ENCODE measurements around the gene FBXL16. TPM values are rescaled to one million over a fixed set of nuclear protein-coding genes. Genes with fewer than 3 reads are reported as not detected.

FBXL16 gene
- total and polyA plus RNA-seq, 2 of the 13 experiments (the other 11 are each of a cell fraction or from before 2014, with no cell fraction given) = 0.22 to 2.0 TPM

DNA sequence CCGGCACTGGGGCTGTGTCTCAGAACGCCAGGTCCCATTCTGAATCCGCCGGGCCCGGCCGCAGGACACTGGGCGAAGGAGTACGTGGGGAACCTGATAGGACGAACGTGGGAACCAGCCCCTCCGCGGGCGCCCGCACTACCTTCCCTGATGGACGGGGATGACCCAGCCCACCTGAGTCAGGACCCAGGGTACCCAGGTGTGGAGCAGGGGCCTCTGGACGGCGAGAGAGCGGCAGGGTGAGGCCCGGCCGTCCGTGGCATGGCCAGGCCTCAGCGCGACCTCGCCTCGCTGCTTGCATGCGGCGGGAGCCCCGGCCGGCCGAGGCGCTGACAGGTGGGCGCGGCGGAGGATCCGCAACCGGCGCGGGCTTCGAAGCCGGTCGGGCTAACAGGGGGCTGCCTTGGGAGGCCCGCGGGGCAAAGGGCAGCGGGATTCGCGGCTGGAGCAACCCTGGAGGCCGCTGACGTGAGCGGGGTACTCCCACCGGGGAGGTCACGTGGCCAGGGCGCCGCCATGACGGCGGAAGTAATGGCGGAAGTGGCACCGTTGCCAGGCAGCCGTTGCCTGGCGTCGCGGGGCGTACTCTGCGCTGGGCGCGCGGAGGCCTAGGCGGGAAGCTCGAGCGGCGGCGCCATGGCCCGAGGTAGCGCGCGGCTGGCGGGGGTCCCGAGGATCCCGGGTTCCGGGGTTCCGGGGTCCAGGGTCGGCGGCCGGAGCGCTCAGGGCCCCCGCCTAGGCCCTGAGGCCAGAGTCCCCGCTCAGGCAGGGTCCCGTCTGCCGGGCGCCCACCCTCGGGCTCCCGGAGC lies 56.6 kb downstream of the FBXL16 start, which contains the start of gene WDR90 (continued):
- TF ChIP-seq ZBTB14 (CRISPR knock-in tag; IDR thresholded peaks at IDR 0.05) (no peak), ZNF816 (CRISPR knock-in tag; IDR thresholded peaks at IDR 0.05; ENCODE audit: borderline replicate concordance) (no peak), ISX (CRISPR knock-in tag; conservative IDR thresholded peaks at IDR 0.05) (0 out of 2 replicates have a peak, but pooled peaks have one; percentile 28), HIVEP1 (CRISPR knock-in tag; IDR thresholded peaks at IDR 0.05) (peak; percentile 99), ZNF660 (CRISPR knock-in tag; IDR thresholded peaks at IDR 0.05; ENCODE audit: borderline replicate concordance, low read depth) (no peak), ZNF101 (CRISPR knock-in tag; IDR thresholded peaks at IDR 0.05; ENCODE audit: borderline replicate concordance, low read depth) (no peak), ZNF773 (CRISPR knock-in tag; IDR thresholded peaks at IDR 0.05; ENCODE audit: borderline replicate concordance) (no peak), RCOR2 (CRISPR knock-in tag; IDR thresholded peaks at IDR 0.05) (no peak), ARID4A (CRISPR knock-in tag; IDR thresholded peaks at IDR 0.05; ENCODE audit: borderline replicate concordance) (peak; percentile 100), IRX3 (CRISPR knock-in tag; IDR thresholded peaks at IDR 0.05; ENCODE audit: borderline replicate concordance, low read depth) (peak; percentile 89), MTF1 (CRISPR knock-in tag; IDR thresholded peaks at IDR 0.05) (0 out of 2 replicates have a peak, but pooled peaks have one; percentile 45), ZNF724P (CRISPR knock-in tag; IDR thresholded peaks at IDR 0.05; ENCODE audit: borderline replicate concordance) (peak; percentile 97), ZNF547 (CRISPR knock-in tag; IDR thresholded peaks at IDR 0.05) (peak; percentile 85), ZBTB42 (CRISPR knock-in tag; IDR thresholded peaks at IDR 0.05) (peak; percentile 67; the same call in 1 of the 2 replicates), ZNF619 (CRISPR knock-in tag; IDR thresholded peaks at IDR 0.05) (peak; percentile 44; the same call in 1 of the 2 replicates), RXRA (CRISPR knock-in tag; IDR thresholded peaks at IDR 0.05) (peak; percentile 65), ZNF691 (CRISPR knock-in tag; IDR thresholded peaks at IDR 0.05; ENCODE audit: borderline replicate concordance, low read depth) (no peak; the same call in 1 of the 2 replicates), MAF1 (CRISPR knock-in tag; IDR thresholded peaks at IDR 0.05; ENCODE audit: borderline replicate concordance) (no peak; the same call in 1 of the 2 replicates), NR1H2 (CRISPR knock-in tag; IDR thresholded peaks at IDR 0.05; ENCODE audit: borderline replicate concordance, low read depth) (peak; percentile 81)
- TF ChIP-seq, protein P1, sequence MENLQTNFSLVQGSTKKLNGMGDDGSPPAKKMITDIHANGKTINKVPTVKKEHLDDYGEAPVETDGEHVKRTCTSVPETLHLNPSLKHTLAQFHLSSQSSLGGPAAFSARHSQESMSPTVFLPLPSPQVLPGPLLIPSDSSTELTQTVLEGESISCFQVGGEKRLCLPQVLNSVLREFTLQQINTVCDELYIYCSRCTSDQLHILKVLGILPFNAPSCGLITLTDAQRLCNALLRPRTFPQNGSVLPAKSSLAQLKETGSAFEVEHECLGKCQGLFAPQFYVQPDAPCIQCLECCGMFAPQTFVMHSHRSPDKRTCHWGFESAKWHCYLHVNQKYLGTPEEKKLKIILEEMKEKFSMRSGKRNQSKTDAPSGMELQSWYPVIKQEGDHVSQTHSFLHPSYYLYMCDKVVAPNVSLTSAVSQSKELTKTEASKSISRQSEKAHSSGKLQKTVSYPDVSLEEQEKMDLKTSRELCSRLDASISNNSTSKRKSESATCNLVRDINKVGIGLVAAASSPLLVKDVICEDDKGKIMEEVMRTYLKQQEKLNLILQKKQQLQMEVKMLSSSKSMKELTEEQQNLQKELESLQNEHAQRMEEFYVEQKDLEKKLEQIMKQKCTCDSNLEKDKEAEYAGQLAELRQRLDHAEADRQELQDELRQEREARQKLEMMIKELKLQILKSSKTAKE (CRISPR knock-in tag; IDR thresholded peaks at IDR 0.05; ENCODE audit: borderline replicate concordance) = no peak
